K562 (cell line): Measurements from ENCODE around the gene LRCOL1. TPM values are rescaled to one million over a fixed set of nuclear protein-coding genes. Genes with fewer than 3 reads are reported as not detected.

Experiments
- ATAC-seq: fragments of 200-7000 bp; cut with Tn5 transposase; 3 replicates; pipeline ENCODE4 v1.9.1; 2020; ENCODE audit warnings: moderate library complexity
- BruUV-seq: library from RNA; stranded (reverse); fragments of 400-500 nt; replicated peaks from 2 replicates; lab custom pipeline; 2021; lab: Mats Ljungman, UMichigan
- CTCF ChIA-PET: fragments of 300-600 bp; formaldehyde crosslinking; extraction: SDS; loops from one replicate; lab custom pipeline; 2021; ENCODE audit warnings: low intra/inter-chr PET ratio; lab: Yijun Ruan, JAX
- POLR2A ChIA-PET: fragments of 300-600, 350-650 bp; sonication (Branson Sonifier 250); formaldehyde crosslinking; extraction: SDS; loops from one replicate; lab custom pipeline; 2021; ENCODE audit warnings: antibody characterized with exemption, inconsistent platforms; lab: Yijun Ruan, JAX
- DNase-seq, 4 experiments: peaks; one replicate each; pipeline versions ENCODE4 v3.0.0 to v3.0.0-alpha.2; 2011 to 2018; ENCODE audit warnings: low spot score in 3 of 4, mixed read lengths in 3 of 4; ENCODE audit errors: extremely low read depth in 1 of 4
- FAIRE-seq: peaks from 2 replicates; lab custom pipeline; 2011; peaks lifted over from hg19 to GRCh38; lab: Jason Lieb, UNC
- H2AFZ ChIP-seq: 2 replicates; pipeline ENCODE4 v1.6.0; 2011; ENCODE audit warnings: low read depth, low read length, control low read depth, inconsistent platforms
- H3K27ac ChIP-seq: fragments of 200-600 bp; 3 replicates; pipeline ENCODE4 v1.8.0; 2011; ENCODE audit warnings: low read depth, mild to moderate bottlenecking, control low read depth, inconsistent platforms, low read length, moderate library complexity, mixed read lengths; ENCODE audit errors: extremely low read depth
- H3K27me3 ChIP-seq, 2 experiments: fragments of 300-600 bp in 1 of 2; 2 replicates in 1 of 2; 3 replicates in 1 of 2; pipeline versions ENCODE4 v1.6.0 to v1.8.0; 2011; ENCODE audit warnings: inconsistent platforms in 2 of 2, low read length in 2 of 2, mild to moderate bottlenecking in 1 of 2, mixed read lengths in 1 of 2, moderate library complexity in 1 of 2; ENCODE audit not compliant: control insufficient read depth in 2 of 2, insufficient read depth in 2 of 2
- H3K36me3 ChIP-seq: fragments of 300-600 bp; 3 replicates; pipeline ENCODE4 v1.8.0; 2011; ENCODE audit warnings: mild to moderate bottlenecking, low read length, inconsistent platforms; ENCODE audit not compliant: control insufficient read depth, insufficient read depth
- H3K4me1 ChIP-seq, 2 experiments: fragments of 200-600 bp in 1 of 2; replicated peaks in 1 of 2; 2 replicates in 1 of 2; 3 replicates in 1 of 2; pipeline versions ENCODE4 v1.5.1 to v1.8.0; 2011; ENCODE audit warnings: inconsistent platforms in 2 of 2, low read length in 2 of 2, mild to moderate bottlenecking in 1 of 2, mixed read lengths in 1 of 2, moderate library complexity in 1 of 2; ENCODE audit not compliant: control insufficient read depth in 2 of 2, insufficient read depth in 2 of 2
- H3K4me2 ChIP-seq: 2 replicates; pipeline ENCODE4 v1.6.1; 2011; ENCODE audit warnings: low read length, control low read depth, inconsistent platforms, mixed read lengths; ENCODE audit not compliant: insufficient read depth
- H3K4me3 ChIP-seq: fragments of 200-600 bp; sonication (generic), shearing (Covaris generic); 2 replicates; pipeline ENCODE4 v1.5.1; 2016; ENCODE audit warnings: control low read depth, inconsistent platforms
- H3K79me2 ChIP-seq: fragments of 200-600 bp; 3 replicates; pipeline ENCODE4 v1.8.0; 2011; ENCODE audit warnings: low read length, inconsistent platforms; ENCODE audit not compliant: control insufficient read depth, insufficient read depth
- H3K9ac ChIP-seq, 2 experiments: 2 replicates each; pipeline versions ENCODE4 v1.6.0 to v1.6.1; 2011; ENCODE audit warnings: low read depth in 2 of 2, low read length in 2 of 2, control low read depth in 1 of 2, inconsistent platforms in 1 of 2, mild to moderate bottlenecking in 1 of 2, mixed read lengths in 1 of 2; ENCODE audit not compliant: insufficient read depth in 1 of 2
- H3K9me1 ChIP-seq: one replicate; pipeline ENCODE4 v1.6.0; 2011; ENCODE audit warnings: inconsistent platforms, mild to moderate bottlenecking, low read length, moderate library complexity; ENCODE audit not compliant: control insufficient read depth, insufficient read depth
- H3K9me3 ChIP-seq: replicated peaks from 2 replicates; pipeline ENCODE4 v1.5.1; 2011; ENCODE audit warnings: low read depth, low read length, inconsistent platforms; ENCODE audit not compliant: control insufficient read depth, insufficient read depth
- H4K20me1 ChIP-seq: replicated peaks from 2 replicates; pipeline ENCODE4 v1.6.1; 2011; ENCODE audit warnings: low read length, inconsistent platforms, mixed read lengths; ENCODE audit not compliant: control insufficient read depth, insufficient read depth
- ETV1 ChIP-seq: fragments of 450-650 bp; conservative IDR thresholded peaks from 2 replicates; pipeline ENCODE4 v1.6.1; 2016; ENCODE audit warnings: missing genetic modification characterization, control low read depth, low read depth, missing compliant biosample characterization
- MITF ChIP-seq: IDR thresholded peaks from 2 replicates; pipeline ENCODE4 v1.6.1; 2014; ENCODE audit warnings: antibody characterized with exemption
- ZNF12 ChIP-seq: sonication (generic); formaldehyde crosslinking; IDR thresholded peaks from 2 replicates; pipeline ENCODE4 v1.4.0; 2020; ENCODE audit warnings: mild to moderate bottlenecking, missing genetic modification reagents
- ZNF121 ChIP-seq: sonication (generic); formaldehyde crosslinking; conservative IDR thresholded peaks from 2 replicates; pipeline ENCODE4 v1.8.0; 2022; ENCODE audit warnings: missing genetic modification reagents
- WGBS: fragments of 100-300 bp; shearing (Covaris generic); methylation state at CpG from one replicate; pipeline ENCODE4 v1.1.6; 2016; ENCODE audit warnings: low coverage, mixed read lengths; ENCODE audit not compliant: insufficient coverage; ENCODE audit errors: missing lambda C conversion rate; 5-methylcytosine and 5-hydroxymethylcytosine counted together
- in situ Hi-C: fragments of 300-500 bp; cut with MboI; formaldehyde crosslinking; loops from 4 replicates; pipeline ENCODE4 v1.15.0; 2018; ENCODE audit warnings: inconsistent platforms, mixed read lengths
- intact Hi-C: fragments of 100-400 bp; cut with micrococcal nuclease; formaldehyde crosslinking; loops from 2 replicates; pipeline ENCODE4 v1.14.2; 2022
- polyA plus RNA-seq, 8 experiments: library from polyadenylated mRNA; depleted of rRNA in 4 of 8; stranded (reverse) in 5 of 8; unstranded in 3 of 8; fragments of >200 nt; fragmentation: Nextera tagmentation in 2 of 8; fragmentation: Illumina TruSeq in 1 of 8; extraction: Ambion mirVana in 2 of 8; extraction: Trizol in 1 of 8; gene quantifications; 2 replicates each; pipeline versions ENCODE4 v1.2.1 to v1.2.3, GENCODE V29; 2011 to 2014; ENCODE audit warnings: inconsistent platforms in 1 of 8, missing spikeins in 1 of 8
- total RNA-seq, 7 experiments: library from RNA; depleted of rRNA in 6 of 7; stranded (reverse); fragments of >200 nt in 6 of 7; fragmentation: Illumina TruSeq in 2 of 7; extraction: Trizol in 2 of 7; gene quantifications; 2 replicates each; pipeline versions ENCODE4 v1.2.1 to v1.2.3, GENCODE V29; 2011 to 2021; ENCODE audit warnings: low replicate concordance in 1 of 7

The LRCOL1 gene
- total and polyA plus RNA-seq, 9 of the 15 experiments (the other 6 are each of a cell fraction or from before 2014, with no cell fraction given): not detected

- Histone ChIP-seq H3K79me2 (no peaks in the 10 kb centered on the region), H3K4me2 (no peak overlapping the region), H3K36me3 (no peaks in the 10 kb centered on the region), H2AFZ (no peak overlapping the region), H4K20me1 (0 out of 2 replicates have a peak, but pooled peaks cover 5% of the 10 kb centered on the region), H3K9ac (no peak overlapping the region), H3K27ac (no peak overlapping the region), H3K27me3 (peaks cover 22 to 41% of the 10 kb centered on the region in 2 experiments), H3K9me3 (no peaks in the 10 kb centered on the region), H3K4me3 (no peak overlapping the region), H3K9me1 (no peaks in the 10 kb centered on the region), H3K4me1 (peaks cover 7 to 55% of the 10 kb centered on the region in 2 experiments; a peak in 3 of 5 replicates)
- FAIRE-seq (no peak), DNase-seq (no peak), ATAC-seq (no peak)
- WGBS: 34% methylated on average over 14 of the region's 18 CpGs
- TF ChIP-seq MITF (no peak), ZNF12 (CRISPR knock-in tag) (peak; percentile 85; the same call in 1 of the 2 replicates)
- in situ Hi-C loops (no loop called here), intact Hi-C loops (no loop called here)
- CTCF ChIA-PET: no interaction called here
- no TSS peak for BruUV-seq
- POLR2A ChIA-PET: interaction anchor here (0.7 kb wide), 1 partner anchor 35 kb away, joined by 3 read pairs; no protein-coding TSS in a partner anchor
These were observed 14.4 kb downstream of the LRCOL1 start for GRCh38 chr12:132596016-132596415.

GRCh38 chr12:132595183-132595582, 15.2 kb downstream of the LRCOL1 start:
- 3% methylated on average over 9 of the region's 11 CpGs for WGBS
- no peak for ATAC-seq
- H3K4me2 ChIP-seq: no peak overlapping the region
- TF ChIP-seq ETV1 (tag) (no peak), ZNF121 (CRISPR knock-in tag) (peak; percentile 62; the same call in 1 of the 2 replicates)
- TF ChIP-seq, all 486 proteins: peak for 1
- ChIA-PET CTCF (no interaction called here), POLR2A (interaction anchor here (0.6 to 1.3 kb wide), 4 partner anchors 41 to 233 kb away, joined by 3 to 4 read pairs (median 3); no protein-coding TSS in a partner anchor)
- in situ Hi-C loops (no loop called here), intact Hi-C loops (no loop called here)
- peaks cover 2 to 47% of the 10 kb centered on the region in 2 experiments; a peak in 3 of 5 replicates for H3K4me1 ChIP-seq
- FAIRE-seq (no peak), DNase-seq (no peak)
- H3K36me3 ChIP-seq: no peaks in the 10 kb centered on the region
- no peak overlapping the region for H3K27ac ChIP-seq
- H4K20me1 ChIP-seq: 0 out of 2 replicates have a peak, but pooled peaks cover 5% of the 10 kb centered on the region
- H3K9me1 ChIP-seq: no peaks in the 10 kb centered on the region
- H3K79me2 ChIP-seq: no peaks in the 10 kb centered on the region
- BruUV-seq: no TSS peak
- no peaks in the 10 kb centered on the region for H3K9me3 ChIP-seq
- no peak overlapping the region for H3K4me3 ChIP-seq
- no peak overlapping the region for H3K9ac ChIP-seq
- H3K27me3 ChIP-seq: peaks cover 27 to 46% of the 10 kb centered on the region in 2 experiments
- no peak overlapping the region for H2AFZ ChIP-seq
